Gastrocnemius medialis (tissue), 4 donors: Measurements from ENCODE around the gene PLAC8.
"Not testable (repeated sequence)": the region's sequence is repeated elsewhere in the genome, so short reads cannot be mapped to it uniquely, and the experiment has no call there.

ENCODE experiments used
- POLR2A ChIP-seq, 2 donors: fragments of 450-650 bp; IDR thresholded peaks; one replicate each; pipeline ENCODE4 v1.6.1; 2017; ENCODE audit warnings: antibody characterized with exemption in 2 of 2, mild to moderate bottlenecking in 2 of 2, moderate library complexity in 2 of 2
- TF ChIP-seq, protein P1 (sequence below), 5 experiments: fragments of 450-650 bp in 3 of 5; fragments of 200-600 bp in 2 of 5; sonication (generic) in 2 of 5; IDR thresholded peaks in 4 of 5; conservative IDR thresholded peaks in 1 of 5; 1 replicate in 4 of 5; 2 replicates in 1 of 5; pipeline ENCODE4 v1.5.1; 2016 to 2019; ENCODE audit warnings: antibody characterized with exemption in 5 of 5, mild to moderate bottlenecking in 3 of 5, moderate library complexity in 3 of 5

- TF ChIP-seq, protein P1, sequence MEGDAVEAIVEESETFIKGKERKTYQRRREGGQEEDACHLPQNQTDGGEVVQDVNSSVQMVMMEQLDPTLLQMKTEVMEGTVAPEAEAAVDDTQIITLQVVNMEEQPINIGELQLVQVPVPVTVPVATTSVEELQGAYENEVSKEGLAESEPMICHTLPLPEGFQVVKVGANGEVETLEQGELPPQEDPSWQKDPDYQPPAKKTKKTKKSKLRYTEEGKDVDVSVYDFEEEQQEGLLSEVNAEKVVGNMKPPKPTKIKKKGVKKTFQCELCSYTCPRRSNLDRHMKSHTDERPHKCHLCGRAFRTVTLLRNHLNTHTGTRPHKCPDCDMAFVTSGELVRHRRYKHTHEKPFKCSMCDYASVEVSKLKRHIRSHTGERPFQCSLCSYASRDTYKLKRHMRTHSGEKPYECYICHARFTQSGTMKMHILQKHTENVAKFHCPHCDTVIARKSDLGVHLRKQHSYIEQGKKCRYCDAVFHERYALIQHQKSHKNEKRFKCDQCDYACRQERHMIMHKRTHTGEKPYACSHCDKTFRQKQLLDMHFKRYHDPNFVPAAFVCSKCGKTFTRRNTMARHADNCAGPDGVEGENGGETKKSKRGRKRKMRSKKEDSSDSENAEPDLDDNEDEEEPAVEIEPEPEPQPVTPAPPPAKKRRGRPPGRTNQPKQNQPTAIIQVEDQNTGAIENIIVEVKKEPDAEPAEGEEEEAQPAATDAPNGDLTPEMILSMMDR (IDR thresholded peaks at IDR 0.05 in 4 of 5, conservative IDR thresholded peaks at IDR 0.05 in 1 of 5) = not testable (repeated sequence)
- not testable (repeated sequence) for TF ChIP-seq POLR2A (IDR thresholded peaks at IDR 0.05)
Measured at GRCh38 chr4:83074783-83075182, 39.7 kb downstream of the PLAC8 start.
